ENCODE data around the gene ZBTB44.

Gene ZBTB44

DNA sequence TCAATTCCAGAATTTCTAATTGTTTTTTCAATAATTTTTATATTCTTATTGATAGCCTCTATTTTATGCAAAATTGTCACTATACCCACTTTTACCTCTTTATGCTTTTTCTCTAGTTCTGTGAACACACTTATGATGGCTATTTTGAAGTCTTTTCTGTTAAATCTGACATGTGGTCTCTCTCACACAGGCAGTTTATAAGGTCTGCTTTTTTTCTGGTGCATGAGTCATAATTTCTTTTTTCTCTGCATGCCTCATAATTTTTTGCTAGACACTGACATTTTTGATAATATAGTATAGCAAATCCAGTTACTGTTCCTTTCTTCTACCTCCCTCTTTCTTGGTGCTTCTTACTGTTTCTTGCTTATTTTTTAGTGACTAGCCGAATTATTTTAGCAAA, 36.0 kb downstream of the ZBTB44 start:
- TF ChIP-seq, protein P1, sequence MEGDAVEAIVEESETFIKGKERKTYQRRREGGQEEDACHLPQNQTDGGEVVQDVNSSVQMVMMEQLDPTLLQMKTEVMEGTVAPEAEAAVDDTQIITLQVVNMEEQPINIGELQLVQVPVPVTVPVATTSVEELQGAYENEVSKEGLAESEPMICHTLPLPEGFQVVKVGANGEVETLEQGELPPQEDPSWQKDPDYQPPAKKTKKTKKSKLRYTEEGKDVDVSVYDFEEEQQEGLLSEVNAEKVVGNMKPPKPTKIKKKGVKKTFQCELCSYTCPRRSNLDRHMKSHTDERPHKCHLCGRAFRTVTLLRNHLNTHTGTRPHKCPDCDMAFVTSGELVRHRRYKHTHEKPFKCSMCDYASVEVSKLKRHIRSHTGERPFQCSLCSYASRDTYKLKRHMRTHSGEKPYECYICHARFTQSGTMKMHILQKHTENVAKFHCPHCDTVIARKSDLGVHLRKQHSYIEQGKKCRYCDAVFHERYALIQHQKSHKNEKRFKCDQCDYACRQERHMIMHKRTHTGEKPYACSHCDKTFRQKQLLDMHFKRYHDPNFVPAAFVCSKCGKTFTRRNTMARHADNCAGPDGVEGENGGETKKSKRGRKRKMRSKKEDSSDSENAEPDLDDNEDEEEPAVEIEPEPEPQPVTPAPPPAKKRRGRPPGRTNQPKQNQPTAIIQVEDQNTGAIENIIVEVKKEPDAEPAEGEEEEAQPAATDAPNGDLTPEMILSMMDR (IDR thresholded peaks at IDR 0.05; ENCODE audit: low read depth, low read length, missing control alignments) = no peak
- H3K4me3 ChIP-seq (ENCODE audit: low read depth, low read length) = no peak overlapping the region
- in situ Hi-C loops (cut with HindIII; ENCODE audit: low sequenced_read_pairs) = no loop called here
- no peak for DNase-seq (ENCODE audit: low read depth)

DNA sequence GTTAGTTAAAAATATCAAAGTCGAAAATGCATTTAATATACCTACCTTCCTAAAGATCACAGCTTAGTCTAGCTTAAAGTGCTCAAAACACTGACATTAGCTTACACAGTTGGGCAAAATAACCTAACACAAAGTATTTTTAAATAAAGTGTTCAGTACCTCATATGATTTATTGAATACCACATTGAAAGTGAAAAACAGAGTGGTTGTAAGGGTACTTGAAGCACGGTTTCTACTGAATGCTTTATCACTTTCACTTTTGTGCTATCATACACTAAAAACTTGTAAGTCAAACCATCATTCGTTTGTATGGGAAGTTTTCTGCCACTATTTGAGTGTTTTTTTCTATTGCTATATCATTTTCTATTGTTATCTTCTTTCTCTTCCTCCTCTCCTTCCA, 36.6 kb downstream of the ZBTB44 start:
- TF ChIP-seq, protein P1 (IDR thresholded peaks at IDR 0.05; ENCODE audit: low read depth, low read length, missing control alignments) = no peak
- DNase-seq (ENCODE audit: low read depth) = no peak
- in situ Hi-C loops (cut with HindIII; ENCODE audit: low sequenced_read_pairs) = no loop called here
- no peak overlapping the region for H3K4me3 ChIP-seq (ENCODE audit: low read depth, low read length)

DNA sequence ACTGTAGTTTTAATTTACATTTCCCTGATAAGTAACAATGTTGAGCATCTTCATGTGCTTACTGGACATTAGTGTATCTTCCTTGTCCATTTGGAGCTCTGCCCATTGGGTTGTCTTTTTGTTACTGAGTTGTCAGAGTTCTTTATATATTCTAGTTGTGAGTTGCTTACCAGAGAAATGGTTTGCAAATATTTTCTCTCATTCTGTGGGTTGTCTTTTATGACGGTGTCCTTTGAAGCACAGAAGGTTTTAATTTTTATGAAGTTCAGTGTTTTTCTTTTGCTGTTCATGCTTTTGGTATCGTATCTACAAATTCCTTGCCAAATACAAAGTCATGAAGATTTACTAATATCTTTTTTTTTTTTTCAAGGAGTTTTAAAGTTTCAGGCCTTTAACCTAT, 42.4 kb downstream of the ZBTB44 start:
- no peak for DNase-seq (ENCODE audit: low read depth)
- in situ Hi-C loops (cut with HindIII; ENCODE audit: low sequenced_read_pairs) = no loop called here
- no peak overlapping the region for H3K4me3 ChIP-seq (ENCODE audit: low read depth, low read length)
- TF ChIP-seq, protein P1 (IDR thresholded peaks at IDR 0.05; ENCODE audit: low read depth, low read length, missing control alignments) = no peak

DNA sequence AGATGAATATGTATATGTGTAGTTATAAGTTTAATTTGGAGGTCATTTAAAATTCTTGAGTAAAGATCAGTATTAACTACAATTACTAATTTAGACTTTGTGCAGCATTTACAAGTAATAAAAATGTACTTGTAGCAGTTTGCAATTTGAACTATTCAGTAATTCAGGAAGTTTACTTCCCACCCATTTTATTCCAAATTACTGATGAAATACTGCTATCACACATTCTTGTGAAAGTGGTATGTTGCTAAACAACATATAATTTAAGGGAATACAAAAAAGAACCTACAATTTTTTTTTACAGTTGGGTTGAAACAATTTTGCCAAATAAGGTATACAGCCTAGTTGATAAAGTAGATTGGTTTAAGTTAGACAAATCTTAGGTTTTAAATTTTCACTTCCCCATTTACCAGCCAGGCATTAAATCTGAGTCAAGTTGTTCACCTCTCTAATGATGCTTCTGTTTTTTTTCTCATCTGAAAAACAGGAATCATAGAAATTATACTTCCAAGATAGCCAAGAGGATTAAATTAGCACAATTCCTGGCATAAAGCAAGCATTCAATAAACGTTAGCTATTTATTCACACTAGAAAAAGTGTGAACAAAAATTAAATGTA, 45.3 kb downstream of the ZBTB44 start:
- in situ Hi-C loops (cut with HindIII; ENCODE audit: low sequenced_read_pairs) = no loop called here
- H3K4me3 ChIP-seq (ENCODE audit: low read depth, low read length) = no peak overlapping the region
- TF ChIP-seq, protein P1 (IDR thresholded peaks at IDR 0.05; ENCODE audit: low read depth, low read length, missing control alignments) = no peak
- DNase-seq (ENCODE audit: low read depth) = no peak

DNA sequence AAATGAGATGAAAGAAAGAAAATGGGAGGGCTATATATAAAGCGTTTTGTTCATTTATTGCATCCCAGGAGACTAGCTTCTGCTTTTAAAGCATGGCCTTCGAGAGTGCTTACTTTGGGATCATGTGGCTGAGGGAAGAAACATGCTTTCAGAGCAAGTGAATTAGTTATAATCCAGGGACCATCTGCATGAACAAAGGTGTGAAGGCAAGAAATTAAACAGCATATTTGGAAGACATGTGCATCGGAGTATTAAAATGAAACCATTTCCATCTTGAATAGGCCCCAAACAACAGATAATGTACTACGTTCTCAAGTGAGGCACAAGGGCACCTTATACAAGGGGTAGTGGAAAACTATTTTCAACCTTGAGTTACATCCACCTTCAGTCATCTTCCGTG, 51.4 kb downstream of the ZBTB44 start:
- in situ Hi-C loops (cut with HindIII; ENCODE audit: low sequenced_read_pairs) = no loop called here
- TF ChIP-seq, protein P1 (IDR thresholded peaks at IDR 0.05; ENCODE audit: low read depth, low read length, missing control alignments) = no peak
- H3K4me3 ChIP-seq (ENCODE audit: low read depth, low read length) = no peak overlapping the region
- DNase-seq (ENCODE audit: low read depth) = no peak

DNA sequence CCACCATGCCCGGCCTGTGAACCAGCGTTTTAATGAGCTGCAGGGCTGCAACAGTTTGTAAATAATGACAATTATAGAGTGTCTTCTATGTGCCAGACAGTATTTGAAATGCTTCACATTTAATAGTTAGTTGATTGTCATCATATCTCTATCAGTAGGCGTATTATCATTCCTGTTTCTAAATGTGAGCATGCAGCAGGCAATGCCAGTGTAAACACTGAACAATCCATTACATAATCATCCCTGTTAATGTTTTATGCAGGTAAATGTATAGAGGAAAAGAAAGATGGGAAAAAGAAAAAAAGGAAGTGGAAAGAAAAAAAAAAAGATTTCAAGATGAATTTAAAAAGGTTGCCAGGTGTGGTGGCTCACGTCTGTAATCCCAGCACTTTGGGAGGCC, 52.3 kb downstream of the ZBTB44 start:
- DNase-seq (ENCODE audit: low read depth) = no peak
- no peak overlapping the region for H3K4me3 ChIP-seq (ENCODE audit: low read depth, low read length)
- in situ Hi-C loops (cut with HindIII; ENCODE audit: low sequenced_read_pairs) = no loop called here
- TF ChIP-seq, protein P1 (IDR thresholded peaks at IDR 0.05; ENCODE audit: low read depth, low read length, missing control alignments) = no peak

Measured in astrocyte of the cerebellum (primary cell).